Neural cell (in vitro differentiated cells): ENCODE data around the gene USP36. TPM values are rescaled to one million over a fixed set of nuclear protein-coding genes. Genes with fewer than 3 reads are reported as not detected.

Experiments
- H2AFZ ChIP-seq: fragments of 200-600, 300-800 bp; sonication (generic), shearing (Covaris generic); 2 replicates; pipeline ENCODE4 v1.6.0; 2014; ENCODE audit warnings: low read depth, mild to moderate bottlenecking, antibody characterized with exemption, low read length, moderate library complexity
- H3F3A ChIP-seq: fragments of 200-600 bp; shearing (Covaris generic); 2 replicates; pipeline ENCODE4 v1.6.1; 2016; ENCODE audit warnings: mild to moderate bottlenecking, moderate library complexity, mixed read lengths, antibody characterized with exemption, low read length; ENCODE audit not compliant: insufficient read depth, poor library complexity, severe bottlenecking
- H3K27ac ChIP-seq: fragments of 200-600, 300-800 bp; sonication (generic), shearing (Covaris generic); 2 replicates; pipeline ENCODE4 v1.5.1; 2014; ENCODE audit warnings: mild to moderate bottlenecking, low read length, moderate library complexity
- H3K27me3 ChIP-seq: fragments of 300-800, 200-600 bp; sonication (generic), shearing (Covaris generic); 2 replicates; pipeline ENCODE4 v1.6.0; 2014; ENCODE audit warnings: mild to moderate bottlenecking, low read depth, low read length, moderate library complexity; ENCODE audit not compliant: insufficient read depth
- H3K36me3 ChIP-seq: fragments of 300-800, 200-600 bp; sonication (generic), shearing (Covaris generic); 2 replicates; pipeline ENCODE4 v1.5.1; 2014; ENCODE audit warnings: mild to moderate bottlenecking, antibody characterized with exemption, low read length, moderate library complexity; ENCODE audit not compliant: insufficient read depth
- H3K4me2 ChIP-seq: fragments of 300-800, 200-600 bp; sonication (generic), shearing (Covaris generic); 2 replicates; pipeline ENCODE4 v1.6.0; 2014; ENCODE audit warnings: mild to moderate bottlenecking, low read length
- H3K4me3 ChIP-seq: fragments of 300-800, 200-600 bp; sonication (generic), shearing (Covaris generic); 2 replicates; pipeline ENCODE4 v1.5.1; 2014; ENCODE audit warnings: mild to moderate bottlenecking, low read length, moderate library complexity
- H3K79me2 ChIP-seq: fragments of 200-600 bp; shearing (Covaris generic); replicated peaks from 2 replicates; pipeline ENCODE4 v1.6.0; 2014; ENCODE audit warnings: mild to moderate bottlenecking, low read length, moderate library complexity; ENCODE audit not compliant: insufficient read depth
- H3K9ac ChIP-seq: fragments of 300-800, 200-600 bp; sonication (generic), shearing (Covaris generic); 2 replicates; pipeline ENCODE4 v1.6.1; 2016; ENCODE audit warnings: mild to moderate bottlenecking, low read length, mixed read lengths
- H3K9me2 ChIP-seq: fragments of 200-600 bp; shearing (Covaris generic); 2 replicates; pipeline ENCODE4 v1.6.1; 2016; ENCODE audit warnings: mild to moderate bottlenecking, low read length, mixed read lengths; ENCODE audit not compliant: insufficient read depth
- H3K9me3 ChIP-seq: fragments of 200-600, 300-800 bp; sonication (generic), shearing (Covaris generic); 2 replicates; pipeline ENCODE4 v1.6.1; 2016; ENCODE audit warnings: mild to moderate bottlenecking, mixed run types, low read length, moderate library complexity, mixed read lengths
- H4K20me1 ChIP-seq: fragments of 200-600 bp; shearing (Covaris generic); 2 replicates; pipeline ENCODE4 v1.6.1; 2016; ENCODE audit warnings: mild to moderate bottlenecking, mixed run types; ENCODE audit not compliant: insufficient read depth
- EP300 ChIP-seq: fragments of 450-650 bp; conservative IDR thresholded peaks from 2 replicates; pipeline ENCODE4 v1.6.1; 2014; ENCODE audit warnings: antibody characterized with exemption, mild to moderate bottlenecking, moderate library complexity; ENCODE audit not compliant: poor library complexity, severe bottlenecking
- EZH2 ChIP-seq: fragments of 200-600, 300-800 bp; shearing (Covaris generic), sonication (generic); IDR thresholded peaks from 2 replicates; pipeline ENCODE4 v1.6.1; 2014; ENCODE audit warnings: antibody characterized with exemption, low read length, borderline replicate concordance, mild to moderate bottlenecking; ENCODE audit not compliant: insufficient read depth, poor library complexity, severe bottlenecking
- MXI1 ChIP-seq: fragments of 450-650 bp; conservative IDR thresholded peaks from 2 replicates; pipeline ENCODE4 v1.6.1; 2014; ENCODE audit warnings: antibody characterized with exemption, mild to moderate bottlenecking; ENCODE audit not compliant: poor library complexity, severe bottlenecking
- POLR2AphosphoS5 ChIP-seq: IDR thresholded peaks from 2 replicates; pipeline ENCODE4 v1.6.1; 2012
- RAD21 ChIP-seq: fragments of 450-650 bp; conservative IDR thresholded peaks from 2 replicates; pipeline ENCODE4 v1.6.1; 2014; ENCODE audit warnings: antibody characterized with exemption, mild to moderate bottlenecking, moderate library complexity
- SMC3 ChIP-seq: fragments of 450-650 bp; conservative IDR thresholded peaks from 2 replicates; pipeline ENCODE4 v1.6.1; 2014; ENCODE audit warnings: antibody characterized with exemption, mild to moderate bottlenecking, moderate library complexity; ENCODE audit not compliant: poor library complexity
- TAF1 ChIP-seq: IDR thresholded peaks from 2 replicates; pipeline ENCODE4 v1.6.1; 2012; ENCODE audit warnings: low read depth
- polyA plus RNA-seq: library from polyadenylated mRNA; depleted of rRNA; stranded (reverse); fragments of >200 nt; gene quantifications from 2 replicates; pipeline ENCODE4 v1.2.3, GENCODE V29; 2014
- TF ChIP-seq, protein P1 (sequence below): IDR thresholded peaks from 2 replicates; pipeline ENCODE4 v1.6.1; 2012; ENCODE audit warnings: borderline replicate concordance
- TF ChIP-seq, protein P2 (sequence below): fragments of 450-650 bp; IDR thresholded peaks from 2 replicates; pipeline ENCODE4 v1.5.1; 2014; ENCODE audit warnings: antibody characterized with exemption, mild to moderate bottlenecking, moderate library complexity; ENCODE audit not compliant: poor library complexity, severe bottlenecking

The USP36 gene
- polyA plus RNA-seq, 1 donor from 2014 or later: 14.4 TPM

DNA sequence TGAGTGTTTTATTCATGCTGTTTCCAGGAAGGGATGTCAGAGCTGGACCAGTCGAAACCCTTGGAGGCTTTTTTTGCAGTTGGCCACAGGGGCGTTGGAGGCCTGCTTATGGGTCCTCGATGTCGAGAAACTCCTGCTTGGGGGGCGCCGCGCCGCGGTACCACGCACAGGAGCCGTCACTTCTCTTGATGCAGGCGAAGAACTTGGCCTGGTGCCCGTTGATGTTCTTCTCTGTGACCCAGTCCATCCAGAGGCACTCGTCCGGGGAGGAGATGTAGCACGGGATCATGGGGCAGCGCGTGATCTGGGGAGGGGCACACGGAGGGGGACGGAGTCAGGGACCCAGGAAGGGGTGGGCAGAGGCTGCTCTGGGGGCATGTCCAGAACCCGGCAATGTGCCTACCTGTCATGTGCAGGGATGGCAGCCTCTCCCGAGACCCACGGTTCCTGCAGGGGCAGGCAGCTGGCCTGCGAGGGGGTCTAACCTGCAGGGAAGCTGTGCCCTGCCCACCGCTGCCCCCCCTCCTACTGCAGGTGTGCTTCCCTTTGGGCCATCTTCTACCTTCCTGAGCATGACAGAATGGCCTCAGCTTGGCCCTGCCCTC, 15.0 kb upstream of the USP36 start:
- Histone ChIP-seq H2AFZ (no peak overlapping the region), H3K27me3 (no peaks in the 10 kb centered on the region), H3K9ac (no peak overlapping the region), H3K4me3 (no peak overlapping the region), H3K9me2 (no peaks in the 10 kb centered on the region), H3K9me3 (no peaks in the 10 kb centered on the region), H4K20me1 (no peaks in the 10 kb centered on the region), H3K36me3 (no peaks in the 10 kb centered on the region), H3K27ac (no peak overlapping the region), H3K79me2 (no peaks in the 10 kb centered on the region), H3K4me2 (no peak overlapping the region), H3F3A (no peaks in the 10 kb centered on the region)
- TF ChIP-seq, protein P1, sequence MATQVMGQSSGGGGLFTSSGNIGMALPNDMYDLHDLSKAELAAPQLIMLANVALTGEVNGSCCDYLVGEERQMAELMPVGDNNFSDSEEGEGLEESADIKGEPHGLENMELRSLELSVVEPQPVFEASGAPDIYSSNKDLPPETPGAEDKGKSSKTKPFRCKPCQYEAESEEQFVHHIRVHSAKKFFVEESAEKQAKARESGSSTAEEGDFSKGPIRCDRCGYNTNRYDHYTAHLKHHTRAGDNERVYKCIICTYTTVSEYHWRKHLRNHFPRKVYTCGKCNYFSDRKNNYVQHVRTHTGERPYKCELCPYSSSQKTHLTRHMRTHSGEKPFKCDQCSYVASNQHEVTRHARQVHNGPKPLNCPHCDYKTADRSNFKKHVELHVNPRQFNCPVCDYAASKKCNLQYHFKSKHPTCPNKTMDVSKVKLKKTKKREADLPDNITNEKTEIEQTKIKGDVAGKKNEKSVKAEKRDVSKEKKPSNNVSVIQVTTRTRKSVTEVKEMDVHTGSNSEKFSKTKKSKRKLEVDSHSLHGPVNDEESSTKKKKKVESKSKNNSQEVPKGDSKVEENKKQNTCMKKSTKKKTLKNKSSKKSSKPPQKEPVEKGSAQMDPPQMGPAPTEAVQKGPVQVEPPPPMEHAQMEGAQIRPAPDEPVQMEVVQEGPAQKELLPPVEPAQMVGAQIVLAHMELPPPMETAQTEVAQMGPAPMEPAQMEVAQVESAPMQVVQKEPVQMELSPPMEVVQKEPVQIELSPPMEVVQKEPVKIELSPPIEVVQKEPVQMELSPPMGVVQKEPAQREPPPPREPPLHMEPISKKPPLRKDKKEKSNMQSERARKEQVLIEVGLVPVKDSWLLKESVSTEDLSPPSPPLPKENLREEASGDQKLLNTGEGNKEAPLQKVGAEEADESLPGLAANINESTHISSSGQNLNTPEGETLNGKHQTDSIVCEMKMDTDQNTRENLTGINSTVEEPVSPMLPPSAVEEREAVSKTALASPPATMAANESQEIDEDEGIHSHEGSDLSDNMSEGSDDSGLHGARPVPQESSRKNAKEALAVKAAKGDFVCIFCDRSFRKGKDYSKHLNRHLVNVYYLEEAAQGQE: no peak
- TF ChIP-seq, protein P2, sequence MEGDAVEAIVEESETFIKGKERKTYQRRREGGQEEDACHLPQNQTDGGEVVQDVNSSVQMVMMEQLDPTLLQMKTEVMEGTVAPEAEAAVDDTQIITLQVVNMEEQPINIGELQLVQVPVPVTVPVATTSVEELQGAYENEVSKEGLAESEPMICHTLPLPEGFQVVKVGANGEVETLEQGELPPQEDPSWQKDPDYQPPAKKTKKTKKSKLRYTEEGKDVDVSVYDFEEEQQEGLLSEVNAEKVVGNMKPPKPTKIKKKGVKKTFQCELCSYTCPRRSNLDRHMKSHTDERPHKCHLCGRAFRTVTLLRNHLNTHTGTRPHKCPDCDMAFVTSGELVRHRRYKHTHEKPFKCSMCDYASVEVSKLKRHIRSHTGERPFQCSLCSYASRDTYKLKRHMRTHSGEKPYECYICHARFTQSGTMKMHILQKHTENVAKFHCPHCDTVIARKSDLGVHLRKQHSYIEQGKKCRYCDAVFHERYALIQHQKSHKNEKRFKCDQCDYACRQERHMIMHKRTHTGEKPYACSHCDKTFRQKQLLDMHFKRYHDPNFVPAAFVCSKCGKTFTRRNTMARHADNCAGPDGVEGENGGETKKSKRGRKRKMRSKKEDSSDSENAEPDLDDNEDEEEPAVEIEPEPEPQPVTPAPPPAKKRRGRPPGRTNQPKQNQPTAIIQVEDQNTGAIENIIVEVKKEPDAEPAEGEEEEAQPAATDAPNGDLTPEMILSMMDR: no peak
- TF ChIP-seq SMC3 (no peak), MXI1 (no peak), RAD21 (no peak), EZH2 (no peak), TAF1 (no peak), EP300 (no peak), POLR2AphosphoS5 (no peak)

DNA sequence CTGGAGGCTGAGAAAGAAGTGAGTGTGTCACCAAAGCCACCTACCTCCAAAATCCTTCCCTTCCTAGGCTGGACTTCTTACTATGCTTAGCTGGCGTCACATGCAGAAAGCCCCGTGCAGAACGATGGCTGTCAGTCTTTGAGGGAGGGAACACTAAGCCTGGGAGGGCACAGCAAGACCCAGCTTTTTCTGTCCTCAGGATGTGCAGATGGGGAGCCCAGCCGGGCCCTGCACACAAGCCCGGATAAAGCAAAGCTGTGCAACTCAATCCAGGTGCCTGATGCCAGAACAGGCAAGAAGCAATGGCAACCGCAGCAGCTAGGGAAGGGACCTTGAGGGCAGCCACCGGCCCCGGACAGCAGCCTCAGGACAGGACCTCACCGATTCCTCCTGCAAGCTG, 13.9 kb upstream of the USP36 start:
- Histone ChIP-seq H3F3A (no peaks in the 10 kb centered on the region), H3K9ac (no peak overlapping the region), H4K20me1 (no peaks in the 10 kb centered on the region), H3K27me3 (no peaks in the 10 kb centered on the region), H3K27ac (no peak overlapping the region), H3K36me3 (no peaks in the 10 kb centered on the region), H2AFZ (no peak overlapping the region), H3K79me2 (no peaks in the 10 kb centered on the region), H3K4me2 (no peak overlapping the region), H3K9me2 (no peaks in the 10 kb centered on the region), H3K9me3 (no peaks in the 10 kb centered on the region), H3K4me3 (no peak overlapping the region)
- TF ChIP-seq MXI1: no peak
- no peak for TF ChIP-seq TAF1
- no peak for TF ChIP-seq POLR2AphosphoS5
- TF ChIP-seq, protein P2: no peak
- TF ChIP-seq, protein P1: no peak
- no peak for TF ChIP-seq SMC3
- no peak for TF ChIP-seq EZH2
- no peak for TF ChIP-seq RAD21
- TF ChIP-seq EP300: no peak
